Stimulated activated CD4-positive, alpha-beta T cell treated with anti-CD3 and anti-CD28 coated beads, Interleukin-1b, Interleukin-23, amount 100 ng/mL, for 4 hours (primary cell): Measurements from ENCODE around the gene NUP98.
"Not testable (repeated sequence)": the region's sequence is repeated elsewhere in the genome, so short reads cannot be mapped to it uniquely, and the experiment has no call there.

Experiments used
- DNase-seq, 2 donors: peaks; one replicate each; pipeline ENCODE4 v3.0.0-alpha.2; 2020; ENCODE audit warnings: low read depth in 2 of 2

Gene NUP98

DNA sequence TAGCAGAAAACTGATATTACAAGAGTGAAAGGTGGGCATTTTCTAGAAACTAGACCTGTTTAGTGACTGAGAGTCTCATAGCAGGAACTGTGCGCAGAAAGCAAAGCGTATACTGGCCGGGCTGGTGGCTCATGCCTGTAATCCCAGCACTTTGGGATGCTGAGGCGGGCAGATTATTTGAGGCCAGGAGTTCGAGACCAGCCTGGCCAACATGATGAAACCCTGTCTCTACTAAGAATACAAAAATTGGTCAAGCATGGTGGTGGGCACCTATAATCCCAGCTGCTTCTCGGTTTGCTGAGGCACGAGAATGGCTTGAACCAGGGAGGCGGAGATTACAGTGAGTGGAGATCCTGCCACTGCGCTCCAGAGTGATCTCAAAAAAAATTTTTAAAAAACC is 1.8 kb upstream of the NUP98 start:
- no peak for DNase-seq

- DNase-seq = no peak
Observed at GRCh38 chr11:3796801-3797328, 489 bp downstream of the NUP98 start.

DNA sequence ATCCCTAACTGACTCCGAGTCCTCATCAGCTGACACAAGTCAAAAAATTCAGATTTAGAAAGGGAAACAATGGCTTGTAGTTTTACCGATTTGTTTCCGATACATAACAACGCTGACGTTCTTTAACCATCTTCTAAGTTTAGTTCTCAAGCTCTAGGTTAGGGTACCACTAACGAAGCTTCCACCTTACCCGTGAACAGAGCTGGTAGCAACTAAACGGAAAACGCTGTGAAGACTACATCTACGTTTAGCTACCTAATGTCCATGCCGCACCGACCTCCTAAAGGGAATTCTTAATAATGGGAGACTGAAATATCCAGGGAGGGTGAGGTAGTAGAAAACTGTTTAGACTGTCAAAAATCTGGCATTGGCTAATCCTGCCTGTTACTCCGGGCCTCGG is 1.0 kb downstream of the NUP98 start:
- DNase-seq = no peak

DNA sequence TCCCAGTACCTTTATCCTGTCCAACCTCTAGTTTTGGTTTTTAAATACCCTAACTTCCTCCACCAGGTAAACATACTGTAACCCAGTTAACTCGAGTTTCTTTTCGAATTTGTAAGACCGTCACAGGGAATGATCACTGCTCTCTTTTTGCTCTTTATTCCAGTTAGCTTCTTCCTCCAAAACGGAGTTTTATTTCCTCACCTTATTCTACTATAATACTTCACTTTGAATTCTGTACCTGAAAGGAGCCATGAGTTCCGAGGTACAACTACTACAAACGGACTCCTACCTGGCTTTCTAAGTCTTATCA is 1.4 kb downstream of the NUP98 start:
- no peak for DNase-seq

DNA sequence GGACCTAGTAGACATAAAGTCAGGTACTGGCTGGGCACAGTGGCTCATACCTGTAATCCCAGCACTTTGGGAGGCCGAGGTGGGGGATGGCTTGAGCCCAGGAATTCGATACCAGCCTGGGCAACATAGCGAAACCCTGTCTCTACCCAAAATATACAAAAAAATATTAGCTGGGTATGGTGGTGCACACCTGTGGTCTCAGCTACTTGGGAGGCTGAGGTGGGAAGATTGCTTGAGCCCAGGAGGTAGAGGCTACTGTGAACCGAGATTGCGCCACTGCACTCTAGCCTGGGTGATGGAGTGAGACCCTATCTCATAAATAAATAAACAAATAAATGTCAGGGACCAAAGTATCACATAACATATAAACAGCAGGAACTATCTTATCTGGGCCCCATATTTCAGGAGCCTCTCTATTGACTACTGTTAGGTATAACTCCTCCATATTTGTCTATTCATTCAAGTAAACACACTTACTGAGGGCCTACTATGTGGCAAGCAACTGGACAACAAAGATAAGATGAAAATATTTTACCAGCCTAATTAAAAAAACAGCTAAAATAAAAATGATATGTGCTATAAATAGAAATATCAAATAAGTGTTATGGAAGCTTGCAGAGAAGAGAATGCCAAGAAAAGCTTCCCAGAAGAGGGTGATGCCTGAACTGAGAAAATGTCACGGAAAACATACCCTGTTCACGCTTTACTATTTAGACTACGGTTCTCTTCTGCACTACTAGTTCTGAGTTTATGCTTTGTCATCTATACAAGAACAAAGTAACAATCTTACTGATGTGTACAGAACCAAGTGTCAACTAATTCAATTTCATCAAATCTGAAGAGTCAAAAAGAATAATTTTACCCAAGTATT is 2.0 kb downstream of the NUP98 start:
- no peak for DNase-seq

DNA sequence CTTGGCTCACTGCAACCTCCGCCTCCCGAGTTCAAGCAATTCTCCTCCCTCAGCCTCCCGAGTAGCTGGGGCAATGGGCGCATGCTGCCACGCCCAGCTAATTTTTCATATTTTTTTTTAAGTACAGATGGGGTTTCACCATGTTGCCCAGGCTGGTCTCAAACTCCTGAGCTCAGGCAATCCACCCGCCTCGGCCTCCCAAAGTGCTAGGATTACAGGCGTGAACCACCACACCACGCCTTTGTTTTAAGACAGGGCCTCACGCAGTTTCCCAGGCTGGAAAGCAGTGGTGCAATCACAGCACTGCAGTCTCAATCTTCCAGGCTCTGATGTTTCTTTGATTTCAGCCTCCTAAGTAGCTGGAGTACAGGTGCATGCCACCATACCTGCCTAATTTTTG is 3.0 kb downstream of the NUP98 start:
- DNase-seq = not testable (repeated sequence)

DNA sequence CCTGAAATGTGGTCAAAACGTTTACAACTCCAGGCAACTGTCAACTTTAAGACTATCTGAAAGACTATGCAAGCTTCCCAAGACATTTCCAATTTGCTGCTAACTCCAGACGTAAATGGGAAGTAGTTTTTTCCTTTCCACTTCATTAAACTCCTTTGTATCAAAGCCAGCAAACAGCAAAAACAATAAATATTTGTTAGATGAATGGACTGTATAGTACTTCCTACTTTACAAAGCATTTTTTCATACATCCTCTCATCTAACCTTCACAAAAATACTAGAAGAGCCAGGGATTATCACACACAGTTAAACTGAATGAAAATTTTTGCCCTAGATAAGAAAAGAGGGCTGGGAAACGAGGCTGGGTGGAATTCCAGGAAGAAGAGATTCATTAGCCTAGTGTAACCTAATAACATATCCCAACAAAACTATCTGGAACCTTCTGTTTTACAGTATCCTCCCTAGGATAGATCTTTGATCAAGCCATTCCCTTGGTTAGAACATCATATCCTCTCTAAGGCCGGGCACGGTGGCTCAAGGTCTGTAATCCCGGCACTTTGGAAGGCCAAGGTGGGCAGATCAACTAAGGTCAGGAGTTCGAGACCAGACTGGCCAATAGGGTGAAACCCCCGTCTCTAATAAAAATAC is 10.4 kb downstream of the NUP98 start:
- no peak for DNase-seq

GRCh38 chr11:3783611-3784010 is 13.7 kb downstream of the NUP98 start:
- DNase-seq = no peak

DNA sequence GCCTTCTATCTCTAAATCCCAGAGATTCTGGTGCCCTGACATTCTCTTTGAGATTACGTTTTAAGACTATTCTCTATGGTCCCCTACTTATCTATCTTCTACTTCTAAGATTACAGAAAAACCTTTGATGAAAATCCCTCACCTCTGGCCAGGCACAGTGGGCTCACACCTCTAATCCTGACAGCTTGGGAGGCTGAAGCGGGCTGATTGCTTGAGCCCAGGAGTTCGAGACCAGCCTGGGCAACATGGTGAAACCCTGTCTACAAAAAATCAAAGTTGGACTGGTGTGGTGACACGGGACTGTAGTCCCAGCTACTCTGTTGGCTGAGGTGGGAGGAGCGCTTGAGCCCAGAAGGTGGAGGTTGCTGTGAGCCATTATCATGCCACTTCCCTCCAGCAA is 14.4 kb downstream of the NUP98 start:
- no peak for DNase-seq

GRCh38 chr11:3781423-3781822 is 15.9 kb downstream of the NUP98 start:
- DNase-seq = no peak

DNA sequence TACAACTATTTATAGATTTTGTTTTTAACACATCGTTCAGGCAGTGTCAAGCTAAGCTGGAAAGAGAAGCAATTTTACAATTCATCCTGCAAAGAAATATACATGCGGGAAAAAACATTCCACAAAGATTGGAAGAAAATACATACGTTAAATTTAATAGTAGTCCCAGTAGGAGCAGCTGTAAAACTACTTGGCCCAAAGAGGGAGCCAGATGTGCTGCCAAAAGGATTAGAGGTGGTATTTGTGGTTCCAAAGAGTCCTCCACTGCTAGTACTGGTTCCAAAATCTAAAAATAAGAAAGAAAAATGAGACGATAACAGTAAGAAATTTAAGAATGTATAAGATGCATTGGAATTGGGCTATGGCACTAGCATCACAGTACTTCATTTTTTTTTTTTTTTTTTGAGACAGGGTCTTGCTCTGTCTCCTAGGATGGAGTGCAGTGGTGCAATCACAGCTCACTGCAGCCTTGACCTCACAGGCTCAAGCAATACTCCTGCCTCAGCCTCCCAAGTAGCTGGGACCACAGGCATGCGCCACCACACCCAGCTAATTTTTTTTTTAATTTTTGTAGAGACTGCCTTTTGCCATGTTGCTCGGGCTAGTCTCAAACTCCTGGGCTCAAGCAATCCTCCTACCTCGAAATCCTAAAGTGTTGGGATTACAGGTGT is 21.5 kb downstream of the NUP98 start:
- DNase-seq = no peak

GRCh38 chr11:3773180-3773579 is 24.2 kb downstream of the NUP98 start:
- DNase-seq = no peak

GRCh38 chr11:3767536-3767935 is 29.8 kb downstream of the NUP98 start:
- no peak for DNase-seq

- not testable (repeated sequence) for DNase-seq
Observed at GRCh38 chr11:3766836-3767235, 30.5 kb downstream of the NUP98 start.

DNA sequence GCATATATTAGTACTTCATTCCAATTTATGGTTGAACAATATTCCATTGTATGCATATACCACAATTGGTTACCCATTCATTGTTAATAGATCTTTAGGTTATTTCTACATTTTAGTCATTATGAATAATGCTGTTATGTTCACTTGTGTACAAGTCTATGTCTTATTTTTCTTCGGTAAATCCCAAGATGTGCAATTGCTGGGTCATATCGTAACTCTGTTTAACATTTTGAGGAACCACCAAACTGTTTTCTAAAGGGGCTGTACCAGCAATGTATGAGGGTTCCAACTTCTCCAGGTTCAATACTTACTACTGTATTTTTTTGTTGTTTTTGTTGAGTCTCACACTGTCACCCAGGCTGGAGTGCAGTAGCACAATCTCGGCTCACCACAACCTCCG is 33.1 kb downstream of the NUP98 start:
- DNase-seq = no peak

DNA sequence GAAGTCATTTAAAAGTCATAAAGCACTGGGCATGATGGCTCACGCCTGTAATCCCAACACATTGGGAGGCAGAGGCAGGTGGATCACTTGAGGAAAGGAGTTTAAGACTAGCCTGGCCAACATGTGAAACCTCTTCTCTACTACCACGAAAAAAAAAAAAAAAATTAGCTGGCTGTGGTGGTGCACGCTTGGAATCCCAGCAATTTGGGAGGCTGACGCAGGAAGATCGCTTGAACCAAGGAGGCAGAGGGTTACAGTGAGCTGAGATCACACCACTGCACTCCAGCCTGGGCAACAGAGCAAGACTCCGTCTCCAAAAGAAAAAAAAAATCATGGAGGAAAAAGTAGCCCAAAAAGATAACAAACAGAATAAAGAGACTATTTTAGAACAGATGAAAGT is 42.2 kb downstream of the NUP98 start:
- no peak for DNase-seq

DNA sequence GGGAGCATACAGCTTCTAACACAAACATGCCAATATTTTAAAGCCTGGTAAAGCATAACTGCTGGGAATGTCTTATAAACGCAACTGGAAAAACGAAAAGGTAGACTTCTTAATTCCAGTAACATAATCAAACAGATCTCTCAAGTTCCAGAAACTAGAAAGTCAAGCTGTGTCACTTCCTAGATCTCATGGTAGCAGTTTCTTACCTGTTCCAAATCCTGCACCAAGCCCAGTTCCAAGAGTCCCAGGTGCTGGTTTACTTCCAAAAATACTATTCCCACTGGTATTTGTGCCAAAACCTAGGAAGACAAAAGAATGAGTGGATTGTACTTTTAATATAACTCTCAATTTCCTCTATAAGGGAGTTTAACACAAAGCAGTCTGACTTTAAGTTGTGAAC is 44.2 kb downstream of the NUP98 start:
- no peak for DNase-seq

DNA sequence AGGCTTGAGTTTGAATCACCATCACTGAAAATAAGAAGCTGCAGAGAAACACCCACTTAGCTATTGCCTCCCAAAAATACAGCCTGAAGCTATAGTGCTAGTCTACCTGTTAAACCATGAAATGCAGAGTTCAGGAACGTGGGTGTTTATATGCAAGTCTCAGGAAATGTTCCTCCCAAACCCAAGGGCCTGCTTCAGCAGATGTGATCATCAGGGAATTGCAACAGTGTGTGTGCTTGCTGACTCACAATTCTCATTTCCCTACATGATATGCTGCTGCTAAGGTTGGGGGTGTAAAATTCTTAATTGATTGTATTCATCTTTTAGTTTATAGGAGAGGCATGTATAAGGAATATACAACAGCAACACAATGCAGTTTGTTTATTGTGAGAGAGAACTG is 49.6 kb downstream of the NUP98 start:
- DNase-seq = no peak

GRCh38 chr11:3745161-3745560 is 52.2 kb downstream of the NUP98 start:
- no peak for DNase-seq

GRCh38 chr11:3738723-3739122 is 58.6 kb downstream of the NUP98 start:
- DNase-seq = no peak

- DNase-seq = no peak
Observed at GRCh38 chr11:3738241-3738640, 59.1 kb downstream of the NUP98 start.

GRCh38 chr11:3737386-3737933 is 59.9 kb downstream of the NUP98 start:
- DNase-seq = no peak

DNA sequence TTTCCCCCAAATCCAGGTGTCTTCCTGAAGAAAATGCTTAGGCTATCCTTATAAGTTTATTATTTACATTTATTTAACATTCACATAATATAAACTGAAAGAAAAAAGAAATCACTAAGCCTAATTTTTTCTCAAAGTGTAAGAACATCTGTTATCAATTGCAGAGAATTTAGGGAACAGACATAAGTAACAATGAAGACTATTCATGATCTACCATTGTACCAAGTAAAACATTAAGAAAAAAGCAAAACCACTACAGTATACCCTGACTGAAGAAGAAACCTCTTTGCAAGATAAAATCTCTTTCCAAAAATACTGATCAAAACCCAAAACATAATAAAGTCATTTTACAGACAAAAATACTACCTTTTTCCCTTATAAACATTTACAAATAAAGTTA is 60.5 kb downstream of the NUP98 start:
- no peak for DNase-seq
